Skeletal muscle satellite cell (primary cell): Measurements from ENCODE around the gene SMTN.

Source experiments
- H3K27me3 ChIP-seq: 2 replicates; pipeline ENCODE4 v1.7.0; 2013; ENCODE audit warnings: low read length; ENCODE audit not compliant: control insufficient read depth, insufficient read depth
- H3K36me3 ChIP-seq: 2 replicates; pipeline ENCODE4 v1.7.0; 2013; ENCODE audit warnings: mild to moderate bottlenecking, control low read depth, low read length; ENCODE audit not compliant: insufficient read depth
- H3K4me1 ChIP-seq: 2 replicates; pipeline ENCODE4 v1.7.0; 2013; ENCODE audit warnings: low read length; ENCODE audit not compliant: control insufficient read depth, insufficient read depth
- H3K4me2 ChIP-seq: 2 replicates; pipeline ENCODE4 v1.7.0; 2013; ENCODE audit warnings: mild to moderate bottlenecking, low read length
- H3K4me3 ChIP-seq: 2 replicates; pipeline ENCODE4 v1.7.0; 2013; ENCODE audit warnings: low read length
- H3K9ac ChIP-seq: 2 replicates; pipeline ENCODE4 v1.7.0; 2013; ENCODE audit warnings: mild to moderate bottlenecking, low read depth, low read length, moderate library complexity
- H3K9me3 ChIP-seq: replicated peaks from 2 replicates; pipeline ENCODE4 v1.7.0; 2013; ENCODE audit warnings: mild to moderate bottlenecking, control low read depth, low read length

The SMTN gene

DNA sequence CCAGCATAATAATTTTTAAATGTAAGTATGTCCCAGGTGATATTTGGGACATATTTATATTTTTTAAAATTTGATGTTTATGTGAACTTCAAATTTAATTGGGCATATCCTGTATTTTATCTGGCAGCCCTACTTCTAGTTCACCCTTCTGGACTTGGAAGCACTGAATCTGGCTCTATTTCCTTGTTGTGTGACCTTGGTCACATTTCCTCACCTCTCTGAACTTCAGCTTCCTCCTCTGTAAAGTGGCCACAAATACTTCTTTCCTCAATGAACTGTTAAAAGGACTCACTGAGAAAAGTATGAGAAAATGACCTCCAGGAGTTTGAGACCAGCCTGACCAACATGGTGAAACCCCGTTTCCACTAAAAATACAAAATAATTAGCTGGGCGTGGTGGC is 70.8 kb downstream of the SMTN start:
- H3K36me3 ChIP-seq: no peaks in the 10 kb centered on the region
- no peak overlapping the region for H3K4me3 ChIP-seq
- no peaks in the 10 kb centered on the region for H3K9me3 ChIP-seq
- H3K9ac ChIP-seq: no peak overlapping the region
- H3K27me3 ChIP-seq: no peaks in the 10 kb centered on the region
- no peak overlapping the region for H3K4me2 ChIP-seq
- peaks cover 10% of the 10 kb centered on the region for H3K4me1 ChIP-seq

- Histone ChIP-seq H3K4me2 (no peak overlapping the region), H3K4me3 (no peak overlapping the region), H3K27me3 (no peaks in the 10 kb centered on the region), H3K9me3 (no peaks in the 10 kb centered on the region), H3K9ac (no peak overlapping the region), H3K4me1 (peaks cover 9% of the 10 kb centered on the region), H3K36me3 (no peaks in the 10 kb centered on the region)
These were observed 72.2 kb downstream of the SMTN start for GRCh38 chr22:31153357-31153756.
